OCI-LY1 (cell line): ENCODE data around the gene ACAD10.
"Not testable (repeated sequence)": the region's sequence is repeated elsewhere in the genome, so short reads cannot be mapped to it uniquely, and the experiment has no call there.

Source experiments
- H2AFZ ChIP-seq: fragments of 200-600 bp; sonication (generic), shearing (Covaris generic); 2 replicates; pipeline ENCODE4 v1.6.0; 2014; ENCODE audit warnings: antibody characterized with exemption, mild to moderate bottlenecking, low read length
- H3F3A ChIP-seq: fragments of 200-600 bp; sonication (generic), shearing (Covaris generic); 2 replicates; pipeline ENCODE4 v1.6.0; 2014; ENCODE audit warnings: mild to moderate bottlenecking, antibody characterized with exemption, low read length, moderate library complexity; ENCODE audit not compliant: insufficient read depth
- H3K27ac ChIP-seq: fragments of 200-600 bp; sonication (generic); 2 replicates; pipeline ENCODE4 v1.5.1; 2014; ENCODE audit warnings: low read length, mixed run types, mild to moderate bottlenecking, low read depth; ENCODE audit not compliant: poor library complexity, severe bottlenecking
- H3K27me3 ChIP-seq: fragments of 200-600 bp; sonication (generic); 2 replicates; pipeline ENCODE4 v1.6.0; 2014; ENCODE audit warnings: antibody characterized with exemption, mild to moderate bottlenecking, low read length, moderate library complexity; ENCODE audit not compliant: insufficient read depth
- H3K36me3 ChIP-seq: fragments of 200-600 bp; sonication (generic); 2 replicates; pipeline ENCODE4 v1.6.1; 2014; ENCODE audit warnings: mild to moderate bottlenecking, antibody characterized with exemption, low read length, moderate library complexity, mixed read lengths; ENCODE audit not compliant: insufficient read depth
- H3K4me1 ChIP-seq: fragments of 200-600 bp; sonication (generic); 2 replicates; pipeline ENCODE4 v1.5.1; 2014; ENCODE audit warnings: mild to moderate bottlenecking, low read length, moderate library complexity; ENCODE audit not compliant: insufficient read depth, severe bottlenecking
- H3K4me2 ChIP-seq: fragments of 200-600 bp; sonication (generic), shearing (Covaris generic); 2 replicates; pipeline ENCODE4 v1.6.1; 2014; ENCODE audit warnings: low read length
- H3K4me3 ChIP-seq: fragments of 200-600 bp; sonication (generic); 2 replicates; pipeline ENCODE4 v1.5.1; 2014; ENCODE audit warnings: low read length, low read depth, mild to moderate bottlenecking, mixed read lengths; ENCODE audit not compliant: poor library complexity, severe bottlenecking
- H3K79me2 ChIP-seq: fragments of 200-600 bp; shearing (Covaris generic); 2 replicates; pipeline ENCODE4 v1.6.1; 2016; ENCODE audit warnings: mixed run types, low read length, mixed read lengths; ENCODE audit not compliant: insufficient read depth
- H3K9ac ChIP-seq: fragments of 200-600 bp; sonication (generic), shearing (Covaris generic); 2 replicates; pipeline ENCODE4 v1.6.1; 2014; ENCODE audit warnings: mild to moderate bottlenecking, low read length, mixed read lengths
- H3K9me2 ChIP-seq: fragments of 200-600 bp; sonication (generic), shearing (Covaris generic); 2 replicates; pipeline ENCODE4 v1.6.1; 2014; ENCODE audit warnings: low read depth, mild to moderate bottlenecking, low read length, mixed read lengths
- H3K9me3 ChIP-seq: fragments of 200-600 bp; shearing (Covaris generic); 2 replicates; pipeline ENCODE4 v1.6.1; 2014; ENCODE audit warnings: low read length, mixed read lengths
- H4K20me1 ChIP-seq: fragments of 200-600 bp; sonication (generic), shearing (Covaris generic); 2 replicates; pipeline ENCODE4 v1.6.0; 2016; ENCODE audit warnings: mild to moderate bottlenecking, low read length; ENCODE audit not compliant: insufficient read depth
- CTCF ChIP-seq: fragments of 200-600 bp; sonication (generic), shearing (Covaris generic); IDR thresholded peaks from 2 replicates; pipeline ENCODE4 v1.5.1; 2017; ENCODE audit warnings: mild to moderate bottlenecking, antibody characterized with exemption, low read length, moderate library complexity, mixed read lengths
- EZH2 ChIP-seq: fragments of 200-600 bp; sonication (generic), shearing (Covaris generic); IDR thresholded peaks from 2 replicates; pipeline ENCODE4 v1.8.0; 2017; ENCODE audit warnings: borderline replicate concordance, mixed run types, mild to moderate bottlenecking, antibody characterized with exemption, low read length, moderate library complexity, mixed read lengths

Gene ACAD10

GRCh38 chr12:111733340-111733915 lies 47.6 kb downstream of the ACAD10 start:
- Histone ChIP-seq H3K36me3 (no peaks in the 10 kb centered on the region), H3K9me3 (no peaks in the 10 kb centered on the region), H3K27me3 (no peaks in the 10 kb centered on the region), H3K79me2 (no peaks in the 10 kb centered on the region), H3F3A (no peaks in the 10 kb centered on the region), H4K20me1 (no peaks in the 10 kb centered on the region), H3K4me3 (no peak overlapping the region), H3K27ac (no peak overlapping the region), H2AFZ (no peak overlapping the region), H3K4me1 (peaks cover 14% of the 10 kb centered on the region), H3K9me2 (no peaks in the 10 kb centered on the region), H3K4me2 (no peak overlapping the region), H3K9ac (no peak overlapping the region)
- TF ChIP-seq CTCF = no peak
- no peak for TF ChIP-seq EZH2

DNA sequence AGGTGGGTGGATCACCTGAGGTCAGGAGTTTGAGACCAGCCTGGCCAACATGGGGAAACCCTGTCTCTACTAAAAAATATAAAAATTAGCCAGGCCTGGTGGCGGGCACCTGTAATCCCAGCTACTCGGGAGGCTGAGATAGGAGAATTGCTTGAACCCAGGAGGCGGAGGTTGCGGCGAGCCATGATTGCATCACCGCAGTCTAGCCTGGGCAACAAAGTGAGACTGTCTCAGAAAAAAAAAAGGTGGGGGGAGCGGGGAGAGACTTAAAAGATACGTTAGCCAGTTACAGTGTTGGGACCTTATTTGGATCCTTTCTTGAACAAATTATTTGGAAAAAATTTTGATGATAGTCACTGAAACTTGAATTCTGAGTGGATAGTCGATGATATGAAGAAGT lies 53.7 kb downstream of the ACAD10 start:
- not testable (repeated sequence) for H3K4me1 ChIP-seq

DNA sequence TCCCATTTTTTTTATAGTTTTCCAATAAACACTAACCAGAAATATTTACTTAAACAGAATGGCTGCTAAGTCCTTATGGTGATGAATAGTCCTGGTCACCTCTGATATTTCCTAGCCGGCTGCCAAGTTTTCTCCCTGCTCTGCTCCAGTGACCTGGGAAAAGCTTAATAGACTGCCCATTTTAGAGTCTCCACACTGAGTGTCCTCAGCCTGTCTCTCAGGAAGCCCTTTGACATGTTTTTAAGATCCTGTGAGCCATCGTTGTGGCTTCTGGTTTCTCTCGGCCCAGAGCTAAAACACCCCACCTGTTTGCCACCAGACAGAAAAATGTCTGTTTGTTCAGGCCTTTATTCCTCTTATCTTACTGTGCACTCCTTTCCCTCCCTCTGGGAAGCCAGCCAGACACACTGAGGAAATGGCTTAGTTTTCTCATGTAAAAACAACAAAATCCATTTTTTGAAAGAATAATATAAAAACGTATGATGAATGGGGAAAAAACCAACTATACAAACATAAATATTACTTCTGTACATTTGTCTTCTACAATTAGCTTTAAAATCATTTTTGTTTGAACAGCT lies 55.5 kb downstream of the ACAD10 start:
- no peak for TF ChIP-seq EZH2
- no peak for TF ChIP-seq CTCF
- Histone ChIP-seq H3K4me2 (no peak overlapping the region), H3K36me3 (no peaks in the 10 kb centered on the region), H3F3A (no peaks in the 10 kb centered on the region), H3K9me2 (no peaks in the 10 kb centered on the region), H3K27ac (no peak overlapping the region), H3K27me3 (no peaks in the 10 kb centered on the region), H4K20me1 (no peaks in the 10 kb centered on the region), H2AFZ (no peak overlapping the region), H3K79me2 (no peaks in the 10 kb centered on the region), H3K9ac (no peak overlapping the region), H3K4me3 (no peak overlapping the region), H3K4me1 (no peaks in the 10 kb centered on the region), H3K9me3 (no peaks in the 10 kb centered on the region)

More for the DNA sequence above, 53.7 kb downstream of the ACAD10 start:
- not testable (repeated sequence) for H3K9me2 ChIP-seq, H3K36me3 ChIP-seq, H3F3A ChIP-seq, H3K27ac ChIP-seq, H3K9me3 ChIP-seq, H3K27me3 ChIP-seq, H3K79me2 ChIP-seq, H3K4me3 ChIP-seq, H4K20me1 ChIP-seq, H3K4me2 ChIP-seq, H3K9ac ChIP-seq, H2AFZ ChIP-seq

DNA sequence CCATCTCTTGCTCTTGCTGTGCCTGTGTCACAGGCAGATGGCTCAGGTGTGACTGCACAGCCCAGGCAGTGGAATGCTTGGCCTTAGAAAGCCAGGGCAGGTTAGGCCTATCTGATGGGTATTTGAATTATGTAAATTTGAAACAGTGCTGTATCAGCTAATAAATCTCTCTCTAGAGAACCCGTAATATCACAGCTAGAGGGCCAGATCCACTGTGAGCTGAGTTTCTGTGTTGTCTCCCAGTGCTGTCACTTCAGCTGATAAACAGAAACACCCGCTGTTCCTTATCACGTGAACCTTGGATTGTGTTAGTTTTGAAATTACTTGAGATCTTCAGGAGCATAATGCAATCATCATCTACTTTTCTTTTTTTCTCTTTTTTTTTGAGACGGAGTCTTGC lies 59.4 kb downstream of the ACAD10 start:
- H3K9me2 ChIP-seq = no peaks in the 10 kb centered on the region
- no peaks in the 10 kb centered on the region for H3K4me1 ChIP-seq
- no peaks in the 10 kb centered on the region for H3K36me3 ChIP-seq
- no peaks in the 10 kb centered on the region for H3K79me2 ChIP-seq
- no peaks in the 10 kb centered on the region for H3K9me3 ChIP-seq
- no peak overlapping the region for H3K4me3 ChIP-seq
- H3K9ac ChIP-seq = no peak overlapping the region
- no peaks in the 10 kb centered on the region for H3K27me3 ChIP-seq
- no peak overlapping the region for H2AFZ ChIP-seq
- TF ChIP-seq CTCF (no peak), EZH2 (no peak)
- H4K20me1 ChIP-seq = no peaks in the 10 kb centered on the region
- no peaks in the 10 kb centered on the region for H3F3A ChIP-seq
- no peak overlapping the region for H3K4me2 ChIP-seq
- no peak overlapping the region for H3K27ac ChIP-seq
